Cardiac atrium fibroblast (primary cell): ENCODE measurements around the gene MRPL58. TPM values are rescaled to one million over a fixed set of nuclear protein-coding genes. Genes with fewer than 3 reads are reported as not detected.

Source experiments
- total RNA-seq: library from RNA; depleted of rRNA; stranded (reverse); fragments of >200 nt; gene quantifications from 2 replicates; pipeline ENCODE4 v1.2.3, GENCODE V29; 2015

MRPL58 gene
- 27.1 and 29.5 TPM in 2 replicates for total RNA-seq

GRCh38 chr17:75012346-75013091 is at the start of gene MRPL58:
TSS of gene MRPL58 (plus strand) at chr17:75012670. CDS start at chr17:75012687, 17 bp downstream.

GRCh38 chr17:74972107-74972972 is 40.1 kb upstream of the MRPL58 start, which contains the start of gene HID1:
TSS of gene HID1 (minus strand) at chr17:74972759. CDS start at chr17:74972656, 103 bp downstream.

GRCh38 chr17:74987418-74987908 is 25.0 kb upstream of the MRPL58 start, which contains the start of gene CDR2L:
TSS of gene CDR2L (plus strand) at chr17:74987632. CDS start at chr17:74988044, 412 bp downstream.

GRCh38 chr17:75046407-75047289 is 34.2 kb downstream of the MRPL58 start, which contains the start of the genes ATP5PD and KCTD2:
TSS of gene ATP5PD (minus strand) at chr17:75046969. CDS start at chr17:75042650, 4,319 bp downstream.
TSS of gene KCTD2 (plus strand) at chr17:75047225. CDS start at chr17:75047251, 26 bp downstream.

Other genes with a start within 250 kb of the MRPL58 start
- gene NAT9, start 236.3 kb upstream of the MRPL58 start, total RNA-seq: 28.0 and 54.7 TPM in 2 replicates
- not detected in 2 replicates for gene GRIN2C, start 152.8 kb upstream of the MRPL58 start, total RNA-seq
- gene FDXR, start 139.7 kb upstream of the MRPL58 start, total RNA-seq: 7.4 and 25.8 TPM in 2 replicates
- gene FADS6, start 119.0 kb upstream of the MRPL58 start, total RNA-seq: not detected in 2 replicates
- not detected in 2 replicates for gene USH1G, start 89.4 kb upstream of the MRPL58 start, total RNA-seq
- gene OTOP2, start 88.4 kb upstream of the MRPL58 start, total RNA-seq: not detected in 2 replicates
- not detected in 2 replicates for gene OTOP3, start 76.8 kb upstream of the MRPL58 start, total RNA-seq
- gene HID1, start 39.9 kb upstream of the MRPL58 start, total RNA-seq: 0.18 and 0.81 TPM in 2 replicates
- 23.6 and 24.8 TPM in 2 replicates for gene CDR2L, start 25.0 kb upstream of the MRPL58 start, total RNA-seq
- gene ATP5PD, start 34.3 kb downstream of the MRPL58 start, total RNA-seq: 271 and 283 TPM in 2 replicates
- gene KCTD2, start 34.6 kb downstream of the MRPL58 start, total RNA-seq: 12.8 and 24.3 TPM in 2 replicates
- gene SLC16A5, start 75.3 kb downstream of the MRPL58 start, total RNA-seq: 4.4 and 5.8 TPM in 2 replicates
- gene ARMC7, start 97.3 kb downstream of the MRPL58 start, total RNA-seq: 3.2 and 5.8 TPM in 2 replicates
- gene NT5C, start 119.1 kb downstream of the MRPL58 start, total RNA-seq: 70.3 and 89.7 TPM in 2 replicates
- 100 and 157 TPM in 2 replicates for gene JPT1, start 141.8 kb downstream of the MRPL58 start, total RNA-seq
- gene SUMO2, start 170.3 kb downstream of the MRPL58 start, total RNA-seq: 67.1 and 67.9 TPM in 2 replicates
- 19.1 and 27.9 TPM in 2 replicates for gene NUP85, start 193.0 kb downstream of the MRPL58 start, total RNA-seq
- gene GGA3, start 248.9 kb downstream of the MRPL58 start, total RNA-seq: 8.8 and 24.8 TPM in 2 replicates
- 38.6 and 40.7 TPM in 2 replicates for gene MRPS7, start 249.2 kb downstream of the MRPL58 start, total RNA-seq